ENCODE measurements around the gene ATP6V0E1.

Gene ATP6V0E1

DNA sequence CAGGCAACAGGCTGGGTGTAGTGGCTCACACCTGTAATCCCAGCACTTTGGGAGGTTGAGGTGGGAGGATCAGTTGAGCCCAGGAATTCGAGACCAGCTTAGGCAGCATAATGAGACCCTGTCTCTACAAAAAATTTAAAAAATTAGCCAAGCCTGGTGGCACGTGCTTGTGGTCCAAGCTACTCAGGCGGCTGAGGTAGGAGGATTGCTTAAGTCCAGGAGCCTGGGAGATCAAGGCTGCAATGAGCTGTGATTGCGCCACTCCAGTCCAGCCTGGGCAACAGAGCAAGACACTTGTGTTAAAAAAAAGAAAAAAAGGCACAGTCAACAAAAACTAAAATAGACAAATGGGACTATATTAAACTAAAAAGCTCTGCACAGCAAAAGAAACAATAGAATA, 29.3 kb downstream of the ATP6V0E1 start:
- Histone ChIP-seq H2AFZ (ENCODE audit: low read length) (no peak overlapping the region), H4K20me1 (ENCODE audit: insufficient read depth, low read length) (peaks cover 17% of the 10 kb centered on the region; the same call in 1 of the 2 replicates), H3K36me3 (replicated peaks; ENCODE audit: insufficient read depth, low read length) (no peaks in the 10 kb centered on the region), H3K9ac (ENCODE audit: low read length) (no peak overlapping the region), H3F3A (ENCODE audit: insufficient read depth, low read length) (no peaks in the 10 kb centered on the region), H3K4me3 (ENCODE audit: low read length) (no peak overlapping the region), H3K27me3 (replicated peaks; ENCODE audit: insufficient read depth, low read length) (no peaks in the 10 kb centered on the region), H3K9me3 (replicated peaks; ENCODE audit: insufficient read depth, low read length) (no peaks in the 10 kb centered on the region), H3K9me2 (replicated peaks; ENCODE audit: insufficient read depth, low read length) (no peaks in the 10 kb centered on the region), H3K79me2 (ENCODE audit: low read length) (peaks cover 93% of the 10 kb centered on the region), H3K4me1 (ENCODE audit: low read length) (no peaks in the 10 kb centered on the region; the same call in 1 of the 2 replicates), H3K4me2 (ENCODE audit: low read depth, low read length) (no peak overlapping the region), H3K27ac (ENCODE audit: low read length) (no peak overlapping the region)
- no peak for TF ChIP-seq EZH2phosphoT487 (IDR thresholded peaks at IDR 0.05; ENCODE audit: low read length)
- TF ChIP-seq EZH2 (optimal IDR thresholded peaks at IDR 0.05; ENCODE audit: low read depth, low read length), result no peak
- TF ChIP-seq, protein P1, sequence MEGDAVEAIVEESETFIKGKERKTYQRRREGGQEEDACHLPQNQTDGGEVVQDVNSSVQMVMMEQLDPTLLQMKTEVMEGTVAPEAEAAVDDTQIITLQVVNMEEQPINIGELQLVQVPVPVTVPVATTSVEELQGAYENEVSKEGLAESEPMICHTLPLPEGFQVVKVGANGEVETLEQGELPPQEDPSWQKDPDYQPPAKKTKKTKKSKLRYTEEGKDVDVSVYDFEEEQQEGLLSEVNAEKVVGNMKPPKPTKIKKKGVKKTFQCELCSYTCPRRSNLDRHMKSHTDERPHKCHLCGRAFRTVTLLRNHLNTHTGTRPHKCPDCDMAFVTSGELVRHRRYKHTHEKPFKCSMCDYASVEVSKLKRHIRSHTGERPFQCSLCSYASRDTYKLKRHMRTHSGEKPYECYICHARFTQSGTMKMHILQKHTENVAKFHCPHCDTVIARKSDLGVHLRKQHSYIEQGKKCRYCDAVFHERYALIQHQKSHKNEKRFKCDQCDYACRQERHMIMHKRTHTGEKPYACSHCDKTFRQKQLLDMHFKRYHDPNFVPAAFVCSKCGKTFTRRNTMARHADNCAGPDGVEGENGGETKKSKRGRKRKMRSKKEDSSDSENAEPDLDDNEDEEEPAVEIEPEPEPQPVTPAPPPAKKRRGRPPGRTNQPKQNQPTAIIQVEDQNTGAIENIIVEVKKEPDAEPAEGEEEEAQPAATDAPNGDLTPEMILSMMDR (IDR thresholded peaks at IDR 0.05; ENCODE audit: low read length), result no peak
- DNase-seq, result no peak

DNA sequence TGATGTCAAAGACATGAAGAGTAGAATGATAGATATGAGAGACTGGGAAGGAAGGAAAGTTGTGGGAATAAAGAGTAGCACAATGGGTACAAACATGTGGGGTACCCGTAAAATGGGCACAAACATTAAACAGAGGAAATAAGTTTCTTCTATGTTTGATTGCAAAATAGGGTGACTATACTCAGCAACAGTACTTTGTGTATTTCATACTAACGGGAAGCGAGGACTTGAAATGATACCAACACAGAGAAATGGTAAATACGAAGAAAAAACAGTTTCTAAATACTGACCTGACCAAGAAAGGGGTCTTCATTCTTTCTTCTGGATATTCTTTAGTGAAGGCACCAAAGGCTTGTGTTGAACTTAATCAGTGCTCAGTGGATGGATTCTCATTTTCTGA, 31.1 kb downstream of the ATP6V0E1 start:
- no peaks in the 10 kb centered on the region for H3K27me3 ChIP-seq (replicated peaks; ENCODE audit: insufficient read depth, low read length)
- no peak for DNase-seq
- no peak overlapping the region for H3K9ac ChIP-seq (ENCODE audit: low read length)
- H2AFZ ChIP-seq (ENCODE audit: low read length), result no peak overlapping the region
- no peaks in the 10 kb centered on the region for H3K9me3 ChIP-seq (replicated peaks; ENCODE audit: insufficient read depth, low read length)
- peaks cover 96% of the 10 kb centered on the region for H3K79me2 ChIP-seq (ENCODE audit: low read length)
- no peak overlapping the region for H3K4me2 ChIP-seq (ENCODE audit: low read depth, low read length)
- peaks cover 15% of the 10 kb centered on the region; the same call in 1 of the 2 replicates for H4K20me1 ChIP-seq (ENCODE audit: insufficient read depth, low read length)
- H3F3A ChIP-seq (ENCODE audit: insufficient read depth, low read length), result no peaks in the 10 kb centered on the region
- no peaks in the 10 kb centered on the region; the same call in 1 of the 2 replicates for H3K4me1 ChIP-seq (ENCODE audit: low read length)
- TF ChIP-seq EZH2 (optimal IDR thresholded peaks at IDR 0.05; ENCODE audit: low read depth, low read length), result no peak
- TF ChIP-seq EZH2phosphoT487 (IDR thresholded peaks at IDR 0.05; ENCODE audit: low read length), result no peak
- TF ChIP-seq, protein P1 (IDR thresholded peaks at IDR 0.05; ENCODE audit: low read length), result no peak
- no peak overlapping the region for H3K27ac ChIP-seq (ENCODE audit: low read length)
- H3K36me3 ChIP-seq (replicated peaks; ENCODE audit: insufficient read depth, low read length), result no peaks in the 10 kb centered on the region
- H3K9me2 ChIP-seq (replicated peaks; ENCODE audit: insufficient read depth, low read length), result no peaks in the 10 kb centered on the region
- no peak overlapping the region for H3K4me3 ChIP-seq (ENCODE audit: low read length)

DNA sequence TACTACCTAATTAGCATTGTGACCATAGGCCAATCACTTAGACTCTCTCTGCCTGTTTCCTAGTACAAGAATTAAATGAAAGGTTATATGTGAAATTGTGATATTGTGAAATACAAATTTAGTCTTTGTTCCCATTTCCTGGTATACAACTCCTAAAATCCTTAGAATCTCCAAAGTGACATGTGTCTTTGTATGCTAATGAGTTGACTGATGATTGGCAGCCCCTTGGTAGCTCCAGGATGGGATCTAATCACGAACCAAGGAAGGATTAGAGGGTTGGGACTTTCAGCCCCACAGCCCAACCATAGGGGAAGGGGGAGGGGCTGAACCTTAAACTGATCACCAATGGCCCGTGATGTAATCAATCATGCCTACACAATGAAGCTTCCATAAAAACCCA, 31.6 kb downstream of the ATP6V0E1 start:
- Histone ChIP-seq H3K4me1 (ENCODE audit: low read length) (no peaks in the 10 kb centered on the region; the same call in 1 of the 2 replicates), H3K4me3 (ENCODE audit: low read length) (no peak overlapping the region), H2AFZ (ENCODE audit: low read length) (no peak overlapping the region), H3K9ac (ENCODE audit: low read length) (no peak overlapping the region), H3K27ac (ENCODE audit: low read length) (no peak overlapping the region), H3K27me3 (replicated peaks; ENCODE audit: insufficient read depth, low read length) (no peaks in the 10 kb centered on the region), H3K9me3 (replicated peaks; ENCODE audit: insufficient read depth, low read length) (no peaks in the 10 kb centered on the region), H4K20me1 (ENCODE audit: insufficient read depth, low read length) (peaks cover 15% of the 10 kb centered on the region; the same call in 1 of the 2 replicates), H3F3A (ENCODE audit: insufficient read depth, low read length) (no peaks in the 10 kb centered on the region), H3K9me2 (replicated peaks; ENCODE audit: insufficient read depth, low read length) (no peaks in the 10 kb centered on the region), H3K36me3 (replicated peaks; ENCODE audit: insufficient read depth, low read length) (0 out of 2 replicates have a peak, but pooled peaks cover 3% of the 10 kb centered on the region), H3K79me2 (ENCODE audit: low read length) (peaks cover 96% of the 10 kb centered on the region), H3K4me2 (ENCODE audit: low read depth, low read length) (no peak overlapping the region)
- DNase-seq, result no peak
- TF ChIP-seq EZH2phosphoT487 (IDR thresholded peaks at IDR 0.05; ENCODE audit: low read length) (no peak), EZH2 (optimal IDR thresholded peaks at IDR 0.05; ENCODE audit: low read depth, low read length) (no peak)
- TF ChIP-seq, protein P1 (IDR thresholded peaks at IDR 0.05; ENCODE audit: low read length), result no peak
